ENCODE measurements around the gene SIL1. TPM values are rescaled to one million over a fixed set of nuclear protein-coding genes. Genes with fewer than 3 reads are reported as not detected.

The SIL1 gene
- total RNA-seq, 1 experiment from 2014 or later: 22.0 TPM

DNA sequence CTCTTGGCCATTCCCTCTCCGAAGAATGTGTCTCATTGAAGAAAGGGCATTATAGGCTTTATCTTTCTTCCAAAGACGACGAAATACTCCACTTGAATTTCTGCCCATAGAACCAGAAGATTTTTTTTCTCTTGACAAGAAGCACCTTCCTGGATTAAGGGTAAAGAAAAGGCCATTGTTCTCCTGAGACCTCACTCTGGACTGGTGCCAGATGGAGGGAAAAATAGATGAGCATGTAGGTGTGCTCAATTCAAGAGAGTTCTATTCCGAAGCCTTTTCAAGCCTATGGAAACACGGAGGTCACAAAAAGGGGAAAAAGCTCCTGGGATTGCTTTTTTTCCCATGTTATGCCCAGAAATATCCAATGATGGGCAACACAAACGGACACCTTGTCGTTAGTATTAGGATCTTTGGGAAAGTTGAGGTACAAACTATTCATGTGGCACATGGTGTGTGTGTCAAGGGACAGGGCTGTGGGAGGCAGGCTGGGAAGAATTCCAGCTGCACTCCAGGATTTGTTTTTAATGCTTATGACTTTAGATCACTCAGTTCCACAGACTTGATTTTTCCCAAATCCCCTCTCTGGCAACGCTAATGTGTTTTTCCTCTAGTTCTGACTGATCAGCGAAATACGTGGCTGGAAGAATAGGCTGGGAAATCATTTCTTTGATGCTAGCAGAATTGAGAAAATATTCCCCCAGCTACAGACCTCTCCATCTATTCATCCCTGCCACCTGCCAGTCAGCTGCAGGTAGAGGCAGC lies 89.9 kb downstream of the SIL1 start:
- Histone ChIP-seq H3K4me3 (ENCODE audit: low read depth, low read length, poor library complexity, severe bottlenecking) (no peak overlapping the region), H3K36me3 (ENCODE audit: insufficient read depth, low read length, poor library complexity, severe bottlenecking) (no peaks in the 10 kb centered on the region), H3K4me1 (ENCODE audit: insufficient read depth, low read length, poor library complexity, severe bottlenecking) (peaks cover 4% of the 10 kb centered on the region), H3K27me3 (replicated peaks; ENCODE audit: insufficient read depth, low read depth, low read length, poor library complexity) (no peaks in the 10 kb centered on the region), H3K9me3 (ENCODE audit: low read depth, low read length, poor library complexity, severe bottlenecking) (no peaks in the 10 kb centered on the region), H3K27ac (ENCODE audit: low read depth, low read length, poor library complexity, severe bottlenecking) (no peak overlapping the region)
- DNase-seq (ENCODE audit: low spot score): no peak
- ChIA-PET POLR2A (ENCODE audit: low non-redundant PET) (no interaction called here), CTCF (no interaction called here)
- intact Hi-C loops (cut with micrococcal nuclease; ENCODE audit: unreplicated experiment): no loop called here
- BruUV-seq (replicated peaks): no TSS peak
- no peak for TF ChIP-seq EZH2 (IDR thresholded peaks at IDR 0.05; ENCODE audit: borderline replicate concordance, low read depth, low read length, poor library complexity, severe bottlenecking)
- TF ChIP-seq, protein P1, sequence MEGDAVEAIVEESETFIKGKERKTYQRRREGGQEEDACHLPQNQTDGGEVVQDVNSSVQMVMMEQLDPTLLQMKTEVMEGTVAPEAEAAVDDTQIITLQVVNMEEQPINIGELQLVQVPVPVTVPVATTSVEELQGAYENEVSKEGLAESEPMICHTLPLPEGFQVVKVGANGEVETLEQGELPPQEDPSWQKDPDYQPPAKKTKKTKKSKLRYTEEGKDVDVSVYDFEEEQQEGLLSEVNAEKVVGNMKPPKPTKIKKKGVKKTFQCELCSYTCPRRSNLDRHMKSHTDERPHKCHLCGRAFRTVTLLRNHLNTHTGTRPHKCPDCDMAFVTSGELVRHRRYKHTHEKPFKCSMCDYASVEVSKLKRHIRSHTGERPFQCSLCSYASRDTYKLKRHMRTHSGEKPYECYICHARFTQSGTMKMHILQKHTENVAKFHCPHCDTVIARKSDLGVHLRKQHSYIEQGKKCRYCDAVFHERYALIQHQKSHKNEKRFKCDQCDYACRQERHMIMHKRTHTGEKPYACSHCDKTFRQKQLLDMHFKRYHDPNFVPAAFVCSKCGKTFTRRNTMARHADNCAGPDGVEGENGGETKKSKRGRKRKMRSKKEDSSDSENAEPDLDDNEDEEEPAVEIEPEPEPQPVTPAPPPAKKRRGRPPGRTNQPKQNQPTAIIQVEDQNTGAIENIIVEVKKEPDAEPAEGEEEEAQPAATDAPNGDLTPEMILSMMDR (conservative IDR thresholded peaks at IDR 0.05; ENCODE audit: low read depth, low read length): no peak

DNA sequence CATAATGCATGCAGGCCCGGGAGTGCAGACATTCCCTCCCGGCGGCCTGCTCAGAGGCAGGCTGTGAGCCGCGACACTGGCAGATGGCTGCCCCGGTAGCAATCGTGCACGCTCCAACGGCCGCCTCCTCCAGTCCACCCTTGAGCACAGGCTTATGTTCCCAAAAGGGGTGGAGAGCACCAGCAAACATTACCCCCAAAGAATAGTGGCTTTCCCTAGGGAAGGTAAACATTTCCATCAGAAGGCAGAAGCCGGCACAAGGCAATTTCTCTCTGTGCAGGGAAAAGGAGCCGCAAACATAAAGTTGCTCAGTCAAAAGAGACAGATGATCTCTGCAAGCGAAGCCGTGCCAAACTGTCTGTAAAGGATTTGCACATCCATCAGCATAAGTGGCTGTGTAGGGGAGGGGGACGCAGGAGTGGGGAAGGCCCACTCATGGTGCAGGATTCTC lies 92.5 kb downstream of the SIL1 start:
- H3K4me1 ChIP-seq (ENCODE audit: insufficient read depth, low read length, poor library complexity, severe bottlenecking): peaks cover 4% of the 10 kb centered on the region
- no peaks in the 10 kb centered on the region for H3K9me3 ChIP-seq (ENCODE audit: low read depth, low read length, poor library complexity, severe bottlenecking)
- no TSS peak for BruUV-seq (replicated peaks)
- ChIA-PET CTCF (no interaction called here), POLR2A (ENCODE audit: low non-redundant PET) (no interaction called here)
- no peaks in the 10 kb centered on the region for H3K36me3 ChIP-seq (ENCODE audit: insufficient read depth, low read length, poor library complexity, severe bottlenecking)
- H3K27me3 ChIP-seq (replicated peaks; ENCODE audit: insufficient read depth, low read depth, low read length, poor library complexity): no peaks in the 10 kb centered on the region
- TF ChIP-seq, protein P1 (conservative IDR thresholded peaks at IDR 0.05; ENCODE audit: low read depth, low read length): no peak
- no peak for TF ChIP-seq EZH2 (IDR thresholded peaks at IDR 0.05; ENCODE audit: borderline replicate concordance, low read depth, low read length, poor library complexity, severe bottlenecking)
- intact Hi-C loops (cut with micrococcal nuclease; ENCODE audit: unreplicated experiment): no loop called here
- no peak overlapping the region for H3K27ac ChIP-seq (ENCODE audit: low read depth, low read length, poor library complexity, severe bottlenecking)
- no peak for DNase-seq (ENCODE audit: low spot score)
- no peak overlapping the region for H3K4me3 ChIP-seq (ENCODE audit: low read depth, low read length, poor library complexity, severe bottlenecking)

DNA sequence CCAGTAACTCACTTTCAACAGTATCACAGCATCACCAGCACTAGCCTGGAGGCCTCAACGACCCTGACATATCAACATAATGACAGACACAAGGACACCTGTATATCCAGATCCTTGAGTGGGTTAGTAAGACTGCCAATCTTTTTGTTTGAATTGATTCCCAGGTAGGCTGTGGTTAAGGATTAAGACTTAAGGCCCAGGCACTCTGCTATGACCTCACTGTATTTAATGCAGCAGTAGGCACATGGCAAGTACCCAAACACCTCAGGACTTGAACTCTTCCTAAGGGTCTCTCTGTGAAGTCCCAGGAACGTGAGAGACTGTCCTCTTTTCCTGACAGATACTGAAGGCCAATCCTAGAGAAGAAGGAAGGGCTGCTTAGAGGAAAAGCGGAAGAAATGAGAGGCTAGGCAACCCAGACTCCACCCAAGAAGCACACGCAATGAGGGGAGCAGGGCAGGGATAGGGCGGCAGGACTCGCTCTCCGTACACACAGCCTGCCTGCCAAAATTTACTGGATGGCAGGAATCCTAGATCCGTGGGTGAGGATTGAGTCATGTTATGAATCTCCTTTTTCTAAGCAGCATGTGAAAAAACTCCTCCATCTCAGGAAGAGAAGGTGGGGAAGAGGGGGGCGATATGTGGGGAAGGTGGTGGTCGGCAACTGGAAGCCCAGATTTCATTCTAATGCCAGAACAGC lies 93.4 kb downstream of the SIL1 start:
- intact Hi-C loops (cut with micrococcal nuclease; ENCODE audit: unreplicated experiment): no loop called here
- no peak for DNase-seq (ENCODE audit: low spot score)

More for the DNA sequence above, 93.4 kb downstream of the SIL1 start:
- Histone ChIP-seq H3K4me1 (ENCODE audit: insufficient read depth, low read length, poor library complexity, severe bottlenecking) (peaks cover 4% of the 10 kb centered on the region), H3K9me3 (ENCODE audit: low read depth, low read length, poor library complexity, severe bottlenecking) (no peaks in the 10 kb centered on the region), H3K27me3 (replicated peaks; ENCODE audit: insufficient read depth, low read depth, low read length, poor library complexity) (no peaks in the 10 kb centered on the region), H3K36me3 (ENCODE audit: insufficient read depth, low read length, poor library complexity, severe bottlenecking) (no peaks in the 10 kb centered on the region), H3K27ac (ENCODE audit: low read depth, low read length, poor library complexity, severe bottlenecking) (no peak overlapping the region), H3K4me3 (ENCODE audit: low read depth, low read length, poor library complexity, severe bottlenecking) (no peak overlapping the region)
- ChIA-PET CTCF (no interaction called here), POLR2A (ENCODE audit: low non-redundant PET) (no interaction called here)
- TF ChIP-seq, protein P1 (conservative IDR thresholded peaks at IDR 0.05; ENCODE audit: low read depth, low read length): no peak
- no peak for TF ChIP-seq EZH2 (IDR thresholded peaks at IDR 0.05; ENCODE audit: borderline replicate concordance, low read depth, low read length, poor library complexity, severe bottlenecking)
- BruUV-seq (replicated peaks): no TSS peak
